T1000 (cell line): Measurements from ENCODE around the gene LLGL1.
"Not testable (repeated sequence)": the region's sequence is repeated elsewhere in the genome, so short reads cannot be mapped to it uniquely, and the experiment has no call there.

Experiments
- DNase-seq: peaks from one replicate; lab custom pipeline; 2025; ENCODE audit warnings: mixed read lengths; lab: John Stamatoyannopoulos, UW

Gene LLGL1

GRCh38 chr17:18194394-18194793 is 31.0 kb upstream of the LLGL1 start:
- DNase-seq, result no peak

- no peak for DNase-seq
These were observed 30.6 kb upstream of the LLGL1 start for GRCh38 chr17:18194804-18195203.

- DNase-seq, result no peak
These were observed 30.2 kb upstream of the LLGL1 start for GRCh38 chr17:18195246-18195645.

GRCh38 chr17:18197535-18198194 is 27.8 kb upstream of the LLGL1 start:
- DNase-seq, result no peak

GRCh38 chr17:18198530-18198929 is 26.9 kb upstream of the LLGL1 start:
- DNase-seq, result no peak

- DNase-seq, result no peak
These were observed 24.3 kb upstream of the LLGL1 start for GRCh38 chr17:18201108-18201507.

GRCh38 chr17:18203308-18203707 is 22.1 kb upstream of the LLGL1 start:
- no peak for DNase-seq

GRCh38 chr17:18205861-18206260 is 19.6 kb upstream of the LLGL1 start:
- DNase-seq, result no peak

GRCh38 chr17:18206962-18207361 is 18.5 kb upstream of the LLGL1 start:
- no peak for DNase-seq

- no peak for DNase-seq
These were observed 17.3 kb upstream of the LLGL1 start for GRCh38 chr17:18208092-18208491.

GRCh38 chr17:18213666-18214270 is 11.7 kb upstream of the LLGL1 start:
- DNase-seq, result no peak

GRCh38 chr17:18216906-18217305 is 8.5 kb upstream of the LLGL1 start:
- not testable (repeated sequence) for DNase-seq

- DNase-seq, result peak; percentile 38
These were observed 7.9 kb upstream of the LLGL1 start for GRCh38 chr17:18217412-18218015.

GRCh38 chr17:18218756-18219415 is 6.5 kb upstream of the LLGL1 start:
- DNase-seq, result no peak

- DNase-seq, result no peak
These were observed 1.4 kb upstream of the LLGL1 start for GRCh38 chr17:18224053-18224386.

GRCh38 chr17:18224387-18225120 is 881 bp upstream of the LLGL1 start:
- DNase-seq, result no peak

GRCh38 chr17:18225642-18226283 is 328 bp downstream of the LLGL1 start:
- no peak for DNase-seq

GRCh38 chr17:18226284-18226945 is 980 bp downstream of the LLGL1 start:
- DNase-seq, result no peak

GRCh38 chr17:18227635-18228034 is 2.2 kb downstream of the LLGL1 start:
- no peak for DNase-seq

- DNase-seq, result no peak
These were observed 2.8 kb downstream of the LLGL1 start for GRCh38 chr17:18228176-18228682.

GRCh38 chr17:18229254-18229653 is 3.8 kb downstream of the LLGL1 start:
- no peak for DNase-seq
